OCI-LY3 (cell line): ENCODE data around the gene OR14A2.

Experiments used
- CTCF ChIP-seq: fragments of 200-600, 300-600 bp; sonication (generic); IDR thresholded peaks from 2 replicates; pipeline ENCODE4 v1.5.1; 2014; ENCODE audit warnings: antibody characterized with exemption, low read length, low read depth
- EZH2phosphoT487 ChIP-seq: fragments of 200-600 bp; shearing (Covaris generic); IDR thresholded peaks from 2 replicates; pipeline ENCODE4 v1.6.1; 2018; ENCODE audit warnings: antibody characterized with exemption, mixed run types, low read depth

- TF ChIP-seq CTCF (no peak), EZH2phosphoT487 (no peak)
Measured at GRCh38 chr1:247716546-247716945, 31.4 kb downstream of the OR14A2 start, which contains the start of gene OR6F1.
